ENCODE results near the gene CYB561.
"Not testable (repeated sequence)": the region's sequence is repeated elsewhere in the genome, so short reads cannot be mapped to it uniquely, and the experiment has no call there.

CYB561 gene

GRCh38 chr17:63479495-63480184, 33.5 kb upstream of the CYB561 start:
- no peak for DNase-seq (ENCODE audit: low read depth in 2 of 2)

- peak; percentile 41 to 49 for DNase-seq (ENCODE audit: low read depth in 2 of 2)
Observed at GRCh38 chr17:63478814-63479494, 32.8 kb upstream of the CYB561 start.

DNA sequence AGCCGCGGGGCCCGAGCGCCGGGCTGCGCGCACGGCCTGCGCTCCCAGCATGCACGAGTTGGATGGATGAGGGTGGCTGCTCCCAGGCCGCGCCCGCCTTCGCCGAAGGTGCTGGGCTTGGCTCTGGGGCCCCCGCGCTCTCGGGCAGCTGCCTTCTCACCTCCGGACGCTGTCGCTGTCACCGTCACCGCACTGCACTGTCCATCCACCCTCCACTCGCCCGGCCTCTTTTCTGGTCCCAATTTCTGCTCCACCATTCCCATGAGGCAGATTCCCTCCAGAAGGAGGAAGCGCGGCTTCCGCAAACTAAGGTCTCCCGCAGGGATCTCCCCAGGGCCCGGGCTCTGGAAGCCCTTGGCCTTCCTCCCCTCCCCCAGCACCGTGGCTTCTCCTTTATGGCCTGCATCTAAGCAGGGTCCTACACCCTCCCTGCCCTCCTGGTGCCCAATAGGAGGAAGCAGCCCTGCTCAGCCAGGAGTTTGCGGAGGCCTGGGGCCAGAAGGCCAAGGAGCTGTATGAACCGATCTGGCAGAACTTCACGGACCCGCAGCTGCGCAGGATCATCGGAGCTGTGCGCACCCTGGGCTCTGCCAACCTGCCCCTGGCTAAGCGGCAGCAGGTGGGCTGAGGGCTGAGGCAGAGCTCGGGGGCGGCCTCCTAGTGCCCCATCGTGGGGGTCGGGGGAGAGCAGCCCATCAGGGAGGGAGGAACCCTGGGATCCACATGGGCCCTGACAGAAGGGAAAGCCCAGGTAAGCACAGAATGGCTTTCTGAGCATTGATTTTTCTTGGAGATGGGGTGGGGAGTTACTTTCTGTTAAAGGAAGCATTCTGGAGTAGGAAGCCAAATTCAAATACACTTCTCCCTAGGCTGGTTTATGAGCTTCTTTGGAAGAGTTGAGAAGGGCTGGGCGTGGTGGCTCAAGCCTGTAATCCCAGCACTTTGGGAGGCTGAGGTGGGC, 31.7 kb upstream of the CYB561 start:
- DNase-seq (ENCODE audit: low read depth in 2 of 2), result no peak

DNA sequence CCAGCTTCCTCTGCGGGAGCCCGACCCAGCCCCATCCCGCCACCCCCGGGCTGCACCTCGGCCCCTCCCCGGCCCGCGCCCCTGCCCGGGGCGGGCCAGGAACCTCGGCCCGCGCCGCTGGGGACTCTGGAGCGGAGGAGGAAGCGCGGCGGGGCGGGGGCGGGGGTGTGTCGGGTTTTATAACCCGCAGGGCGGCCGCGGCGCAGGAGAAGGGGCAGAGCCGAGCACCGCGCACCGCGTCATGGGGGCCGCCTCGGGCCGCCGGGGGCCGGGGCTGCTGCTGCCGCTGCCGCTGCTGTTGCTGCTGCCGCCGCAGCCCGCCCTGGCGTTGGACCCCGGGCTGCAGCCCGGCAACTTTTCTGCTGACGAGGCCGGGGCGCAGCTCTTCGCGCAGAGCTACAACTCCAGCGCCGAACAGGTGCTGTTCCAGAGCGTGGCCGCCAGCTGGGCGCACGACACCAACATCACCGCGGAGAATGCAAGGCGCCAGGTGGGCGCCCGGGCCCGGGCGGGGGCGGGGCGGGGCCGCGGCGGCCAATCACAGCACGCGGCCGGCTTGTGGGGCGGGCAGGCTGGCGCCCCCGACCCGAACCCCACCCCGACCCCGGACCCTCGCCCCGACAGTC, 30.9 kb upstream of the CYB561 start, which contains the start of gene ACE:
Gene ACE, plus strand, starts transcription at position 208 of the 626 bp plus-strand sequence. Its CDS starts 34 bp downstream, at position 242.
- no peak for DNase-seq (ENCODE audit: low read depth in 2 of 2)

DNA sequence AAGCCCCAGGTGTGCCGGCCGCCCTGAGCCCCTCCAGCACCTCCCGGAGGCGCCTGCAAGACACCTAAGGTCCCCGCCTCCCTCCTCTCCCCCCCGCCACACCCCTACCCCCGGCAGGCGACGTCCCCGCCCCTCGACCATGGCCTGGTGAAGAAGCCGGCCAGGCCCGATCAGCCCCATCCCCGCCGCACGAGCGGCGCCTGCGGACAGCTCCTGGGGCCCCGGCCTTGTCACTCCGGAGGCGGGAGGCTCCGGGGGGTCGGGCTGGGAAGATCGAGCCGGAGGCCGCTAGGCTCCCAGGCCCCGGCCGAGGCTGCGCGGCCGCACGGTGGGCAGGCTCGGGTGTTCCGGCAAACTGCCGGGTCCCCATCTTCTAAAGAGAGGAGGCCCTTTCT, 30.4 kb upstream of the CYB561 start:
- DNase-seq (ENCODE audit: low read depth in 2 of 2), result no peak

GRCh38 chr17:63475491-63476412, 29.6 kb upstream of the CYB561 start:
- DNase-seq (ENCODE audit: low read depth in 2 of 2), result no peak

- DNase-seq (ENCODE audit: low read depth in 2 of 2), result no peak
Observed at GRCh38 chr17:63474586-63475460, 28.7 kb upstream of the CYB561 start.

DNA sequence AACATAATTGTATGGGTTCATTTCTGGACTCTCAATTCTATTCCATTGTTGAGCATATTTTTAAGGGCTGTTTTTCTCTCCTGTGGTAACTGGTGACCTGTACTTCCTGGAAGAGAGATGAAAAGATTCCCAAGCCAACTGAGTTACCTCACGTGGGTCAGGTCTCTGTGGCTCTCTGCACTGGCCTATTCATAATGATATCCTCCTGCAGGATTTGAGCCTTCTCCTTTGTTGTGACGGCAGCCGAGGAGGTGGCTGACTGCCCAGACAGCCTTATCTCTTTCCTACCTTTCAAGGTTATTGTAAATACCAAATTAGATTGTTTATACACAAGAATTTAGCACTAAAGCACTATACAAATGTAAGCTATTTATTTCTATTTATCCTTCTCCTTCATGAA, 28.1 kb upstream of the CYB561 start:
- no peak for DNase-seq (ENCODE audit: low read depth in 2 of 2)

DNA sequence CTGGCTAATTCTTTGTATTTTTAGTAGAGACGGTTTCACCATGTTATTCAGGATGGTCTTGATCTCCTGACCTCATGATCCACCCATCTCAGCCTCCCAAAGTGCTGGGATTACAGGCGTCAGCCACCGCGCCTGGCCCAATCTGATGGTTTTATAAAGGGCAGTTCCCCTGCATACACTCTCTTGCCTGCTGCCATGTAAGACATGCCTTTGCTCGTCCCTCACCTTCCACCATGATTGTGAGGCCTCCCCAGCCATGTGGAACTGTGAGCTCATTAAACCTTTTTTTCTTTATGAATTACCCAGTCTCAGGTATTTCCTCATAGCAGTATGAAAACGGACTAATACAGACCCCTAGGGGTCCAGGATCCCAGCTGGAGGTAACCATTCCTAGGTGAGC, 22.0 kb upstream of the CYB561 start:
- DNase-seq (ENCODE audit: low read depth in 2 of 2), result not testable (repeated sequence)

DNA sequence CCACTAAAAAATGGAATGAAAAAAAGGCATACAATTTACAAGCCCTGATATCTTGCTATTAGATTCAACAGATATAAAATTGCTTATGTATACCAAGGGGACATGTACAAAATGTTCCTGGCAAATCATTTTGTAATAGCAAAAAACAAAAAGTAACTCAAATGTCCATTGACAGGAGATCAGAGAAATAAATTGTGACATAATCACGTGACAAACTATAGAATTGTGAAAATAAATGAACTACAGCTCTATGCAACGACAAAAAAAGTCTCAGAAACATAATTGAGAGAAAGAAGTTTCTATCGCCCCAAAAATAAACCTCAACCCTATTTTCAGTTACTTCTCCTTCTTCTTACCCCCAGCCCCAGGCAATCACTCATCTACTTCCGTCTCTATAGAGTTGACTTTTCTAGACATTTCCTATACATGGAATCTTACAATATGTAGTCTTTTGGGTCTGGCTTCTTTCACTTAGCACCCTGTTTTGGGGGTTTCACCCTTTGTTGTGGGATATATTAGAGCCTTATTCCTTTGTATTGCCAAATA, 18.7 kb upstream of the CYB561 start:
- no peak for DNase-seq (ENCODE audit: low read depth in 2 of 2)

DNA sequence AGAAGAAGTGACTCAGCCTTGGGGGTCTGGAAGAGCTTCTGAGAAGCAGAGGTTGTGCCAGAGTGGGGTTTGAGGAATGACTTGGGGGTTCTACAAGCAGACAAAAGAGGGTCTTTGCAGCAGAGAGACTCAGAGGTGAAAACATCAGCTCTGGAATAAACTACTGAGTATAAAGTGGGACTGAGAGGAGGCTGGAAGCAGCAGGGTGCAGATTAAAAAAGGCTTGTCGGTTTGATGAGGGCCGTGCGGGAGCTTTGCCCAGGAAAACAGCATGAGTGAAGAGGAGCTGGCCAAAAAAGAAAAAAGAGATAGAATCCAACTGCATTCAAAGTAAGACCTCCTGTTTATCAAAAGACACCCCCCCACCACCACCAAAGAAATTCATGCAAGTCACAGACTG, 17.7 kb upstream of the CYB561 start:
- no peak for DNase-seq (ENCODE audit: low read depth in 2 of 2)

DNA sequence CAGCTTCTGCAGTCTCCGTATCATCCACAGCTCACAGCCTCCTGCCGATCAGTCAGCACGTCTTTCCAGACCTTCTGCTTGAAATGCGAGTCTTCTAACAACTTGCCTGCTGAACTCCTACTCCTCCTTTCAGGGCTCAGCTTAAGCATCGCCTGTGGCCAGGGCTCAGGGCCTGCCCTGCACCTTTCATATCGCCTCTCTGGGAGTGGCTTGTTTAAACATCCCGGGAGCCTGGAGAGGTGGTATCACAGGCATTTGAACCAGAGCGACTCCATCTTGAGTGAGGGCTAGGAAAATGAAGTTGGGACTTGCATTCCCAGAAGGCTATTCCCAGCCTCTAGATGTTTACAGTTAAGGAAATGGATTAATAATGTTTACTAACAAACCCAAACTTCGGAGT, 13.9 kb upstream of the CYB561 start:
- DNase-seq (ENCODE audit: low read depth in 2 of 2), result no peak

DNA sequence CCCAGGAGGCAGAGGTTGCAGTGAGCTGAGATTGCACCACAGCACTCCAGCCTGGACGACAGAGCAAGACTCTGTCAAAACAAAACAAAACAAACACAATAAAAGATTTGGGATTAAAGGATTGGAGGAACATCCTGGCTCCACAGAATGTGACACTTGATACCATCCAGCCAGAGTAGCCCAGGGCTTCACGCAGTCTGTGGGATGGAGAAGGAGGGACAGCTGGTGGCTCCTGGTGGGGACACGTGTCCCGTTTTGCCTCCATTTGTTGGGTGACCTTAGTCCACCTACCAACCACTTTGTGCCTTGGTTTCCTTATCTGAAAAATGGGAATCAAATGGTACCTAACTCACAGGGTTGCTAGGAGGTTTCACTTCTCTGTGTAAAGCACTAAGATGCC, 12.4 kb upstream of the CYB561 start:
- no peak for DNase-seq (ENCODE audit: low read depth in 2 of 2)

DNA sequence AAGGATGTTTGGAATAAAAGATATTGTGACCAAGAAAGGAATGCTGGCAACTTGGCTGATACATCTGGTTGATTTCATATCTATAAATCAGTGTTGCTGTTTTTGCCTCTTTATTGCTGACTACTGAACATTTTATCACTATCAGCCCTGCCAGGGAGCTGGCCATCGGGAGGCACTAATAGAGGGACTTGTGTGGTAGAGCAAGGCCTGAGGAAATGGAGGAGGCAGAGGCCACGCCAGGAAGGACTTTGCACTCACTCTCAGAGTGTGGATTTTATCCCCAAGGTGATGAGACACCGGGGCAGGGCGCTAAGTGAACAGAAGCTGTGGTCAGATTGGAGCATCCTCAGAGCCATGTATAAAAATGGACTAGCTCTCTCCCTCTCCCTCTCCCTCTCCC, 9.3 kb upstream of the CYB561 start:
- DNase-seq (ENCODE audit: low read depth in 2 of 2), result no peak

DNA sequence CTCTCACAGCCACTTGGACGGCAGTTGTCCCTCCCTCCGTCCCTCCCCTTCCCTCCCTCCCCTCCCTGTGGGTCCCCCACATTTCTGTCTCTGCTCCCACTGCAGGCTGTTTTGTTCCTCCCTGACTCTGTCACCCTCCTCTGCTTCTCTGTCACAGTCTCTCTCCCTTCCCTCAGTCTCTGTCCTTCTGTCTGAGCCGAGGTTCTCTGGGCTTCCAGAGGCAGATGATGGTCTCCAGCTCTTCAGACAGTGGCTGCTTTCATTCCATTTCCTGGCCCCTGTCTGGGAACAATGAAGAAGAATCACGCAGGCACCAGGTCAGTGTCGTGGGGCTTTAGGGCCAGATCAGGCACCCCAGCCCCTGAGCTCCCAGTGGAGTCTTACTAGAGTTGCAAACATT, 8.8 kb upstream of the CYB561 start:
- no peak for DNase-seq (ENCODE audit: low read depth in 2 of 2)

DNA sequence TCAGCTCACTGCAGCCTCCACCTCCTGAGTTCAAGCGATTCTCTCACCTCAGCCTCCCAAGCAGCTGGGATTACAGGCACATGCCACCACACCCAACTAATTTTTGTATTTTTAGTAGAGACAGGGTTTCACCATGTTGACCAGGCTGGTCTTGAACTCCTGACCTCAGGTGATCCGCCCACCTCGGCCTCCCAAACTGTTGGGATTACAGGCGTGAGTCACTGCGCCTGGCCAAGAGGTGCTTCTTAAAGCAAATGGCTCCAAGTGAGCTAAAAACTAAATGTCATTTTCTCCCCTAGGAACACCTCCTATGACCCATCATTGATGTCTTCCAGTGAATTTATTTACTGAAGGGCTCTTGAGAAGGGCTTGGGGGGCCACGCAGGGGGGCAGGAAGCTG, 8.3 kb upstream of the CYB561 start:
- DNase-seq (ENCODE audit: low read depth in 2 of 2), result not testable (repeated sequence)

DNA sequence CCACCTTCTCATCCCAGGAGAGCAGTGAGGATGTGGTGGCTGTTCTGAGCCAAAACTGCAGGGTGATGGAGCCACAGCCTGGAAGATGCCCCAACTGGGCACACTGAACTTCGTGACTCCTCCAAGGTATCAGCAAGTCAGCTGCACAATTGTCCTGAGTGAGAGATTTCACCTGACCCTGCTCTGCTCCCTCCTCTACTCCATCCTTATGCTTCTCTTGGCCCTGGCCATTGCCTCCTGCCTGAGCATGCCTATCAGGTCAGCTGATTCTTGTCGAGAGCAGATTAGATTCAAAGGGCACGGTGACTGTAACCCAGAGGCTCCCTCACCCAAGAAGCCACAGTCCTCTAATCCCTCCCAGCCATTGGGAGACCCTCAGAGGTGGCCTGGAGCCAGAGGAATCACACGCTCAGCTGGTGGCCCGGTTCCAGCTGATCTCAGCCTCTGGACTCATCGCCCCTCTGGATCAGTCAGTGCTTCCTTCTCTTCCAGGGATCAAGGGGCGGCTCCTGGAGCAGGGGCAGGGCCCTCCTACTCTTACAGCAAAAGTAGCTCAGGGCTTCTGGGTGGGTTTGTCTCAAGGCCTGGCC, 7.0 kb upstream of the CYB561 start:
- no peak for DNase-seq (ENCODE audit: low read depth in 2 of 2)

DNA sequence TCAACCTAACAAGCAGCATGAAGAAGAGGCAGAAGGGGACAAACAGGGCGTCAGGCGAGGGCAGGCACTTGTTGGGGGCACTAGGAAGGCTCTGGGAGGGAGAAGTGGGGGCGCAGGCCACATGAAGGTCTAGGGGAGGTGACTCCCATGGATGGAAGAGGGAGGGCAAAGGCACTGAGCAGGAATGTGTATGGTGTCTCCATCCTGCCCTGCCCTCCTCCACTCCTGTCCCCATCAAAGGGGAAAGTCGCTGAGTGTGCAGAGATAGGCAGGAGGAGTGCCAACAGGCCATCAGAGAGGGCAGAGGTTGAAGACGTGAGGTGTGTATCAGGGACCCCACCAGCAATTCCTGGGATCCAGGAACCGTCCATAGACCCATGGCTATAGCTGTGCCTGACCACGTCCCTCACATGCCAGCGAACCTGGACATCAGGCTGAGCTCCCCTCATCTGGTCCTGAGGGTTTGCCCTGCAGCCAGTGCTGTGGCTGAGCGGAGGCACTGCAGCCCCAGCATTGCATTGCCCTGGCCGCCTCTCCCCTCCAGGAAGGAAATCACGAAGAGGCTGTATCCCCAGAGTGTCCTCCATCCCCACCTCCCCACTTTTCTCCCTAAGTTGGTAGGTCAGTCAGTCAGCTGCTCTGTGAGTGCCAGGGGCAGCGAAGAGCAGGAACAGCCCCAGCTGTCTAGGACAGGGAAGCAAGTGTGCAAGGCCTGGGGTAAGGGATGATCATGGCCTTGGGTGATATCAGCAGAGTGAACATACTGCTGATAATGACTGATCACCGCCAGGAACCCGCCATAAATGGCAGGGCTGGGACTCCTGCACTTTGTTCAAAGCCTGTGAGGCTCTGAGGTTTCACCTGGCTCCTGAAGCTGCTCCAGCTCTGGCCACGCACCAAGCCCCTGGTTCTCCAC, 6.2 kb upstream of the CYB561 start:
- DNase-seq (ENCODE audit: low read depth in 2 of 2), result no peak

Data from stimulated activated CD8-positive, alpha-beta memory T cell treated with anti-CD3 and anti-CD28 coated beads, Interleukin-2, amount 100 ng/mL, for 1 hour (primary cell).